Activated naive CD4-positive, alpha-beta T cell (primary cell): ENCODE data around the gene KLRC3.
"Not testable (repeated sequence)": the region's sequence is repeated elsewhere in the genome, so short reads cannot be mapped to it uniquely, and the experiment has no call there.

Experiments used
- DNase-seq, 4 experiments: peaks; one replicate each; lab custom pipeline; 2025; lab: John Stamatoyannopoulos, UW

Gene KLRC3

DNA sequence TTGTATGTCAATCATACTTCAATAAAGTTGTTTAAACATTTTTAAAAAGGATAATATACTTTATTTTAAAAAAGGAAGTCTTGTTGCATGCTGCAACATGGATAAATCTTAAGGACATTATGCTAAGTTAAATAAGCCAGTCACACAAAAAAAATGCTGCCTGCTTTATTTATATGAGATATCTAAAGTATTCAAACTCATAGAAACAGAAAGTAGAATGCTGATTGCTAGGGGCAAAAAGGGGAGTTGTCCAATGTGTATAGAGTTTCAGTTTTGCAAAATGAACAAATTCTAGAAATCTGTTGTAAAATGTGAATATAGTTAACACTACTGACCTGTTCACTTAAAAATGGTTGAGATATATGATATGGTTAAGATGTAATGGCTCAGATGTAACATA, 19.6 kb downstream of the KLRC3 start:
- DNase-seq, result no peak

DNA sequence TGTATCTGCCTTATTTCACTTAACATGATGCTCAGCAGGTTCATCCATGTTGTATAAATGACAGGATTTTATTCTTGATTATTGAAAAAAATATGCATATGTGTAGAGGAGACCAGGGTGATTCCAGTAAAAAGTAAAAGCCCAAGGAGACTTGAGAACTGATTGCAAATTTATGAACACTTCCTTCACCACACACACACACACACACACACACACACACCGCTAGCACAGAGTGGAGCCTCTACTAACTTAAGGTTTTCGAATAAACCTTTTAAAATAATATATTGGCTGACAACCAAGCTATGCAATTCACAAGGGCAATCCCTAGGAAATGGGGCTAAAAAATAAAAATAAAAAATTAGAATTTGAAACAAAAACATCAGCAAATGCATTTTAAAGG, 22.2 kb downstream of the KLRC3 start:
- no peak for DNase-seq

DNA sequence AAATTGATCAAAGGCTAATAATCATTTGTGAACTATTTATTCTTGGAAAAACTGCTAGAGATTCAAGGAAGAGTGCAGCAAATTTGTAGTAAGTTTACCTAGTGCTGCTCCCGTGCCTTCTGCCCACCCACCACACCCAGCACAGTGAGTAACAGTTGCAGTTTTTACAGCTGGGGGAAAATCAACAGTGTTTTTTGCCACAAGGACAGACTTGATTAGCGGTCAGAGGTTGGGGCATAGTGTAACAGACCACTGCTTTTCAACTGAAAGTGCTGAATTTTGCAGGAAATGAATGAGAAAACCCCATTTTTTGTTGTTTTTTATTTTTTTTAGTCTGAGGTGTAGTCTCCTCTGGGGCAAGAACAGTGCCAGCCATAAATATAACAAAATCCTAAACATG, 23.1 kb downstream of the KLRC3 start:
- no peak for DNase-seq

DNA sequence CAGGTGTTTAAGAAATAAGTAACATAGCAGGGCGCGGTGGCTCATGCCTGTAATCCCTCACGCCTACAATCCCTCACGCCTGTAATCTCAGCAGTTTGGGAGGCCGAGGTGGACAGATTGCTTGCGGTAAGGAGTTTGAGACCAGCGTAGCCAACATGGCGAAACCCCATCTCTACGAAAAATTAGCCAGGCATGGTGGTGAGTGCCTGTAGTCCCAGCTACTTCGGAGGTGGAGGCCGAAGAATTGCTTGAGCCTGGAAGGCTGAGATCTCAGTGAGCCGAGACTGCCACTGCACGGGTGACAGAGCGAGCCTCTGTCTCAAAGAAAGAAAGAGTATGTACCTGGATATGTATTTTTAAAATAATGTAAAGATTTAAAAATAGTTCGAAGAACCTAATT, 24.2 kb downstream of the KLRC3 start:
- not testable (repeated sequence) for DNase-seq

DNA sequence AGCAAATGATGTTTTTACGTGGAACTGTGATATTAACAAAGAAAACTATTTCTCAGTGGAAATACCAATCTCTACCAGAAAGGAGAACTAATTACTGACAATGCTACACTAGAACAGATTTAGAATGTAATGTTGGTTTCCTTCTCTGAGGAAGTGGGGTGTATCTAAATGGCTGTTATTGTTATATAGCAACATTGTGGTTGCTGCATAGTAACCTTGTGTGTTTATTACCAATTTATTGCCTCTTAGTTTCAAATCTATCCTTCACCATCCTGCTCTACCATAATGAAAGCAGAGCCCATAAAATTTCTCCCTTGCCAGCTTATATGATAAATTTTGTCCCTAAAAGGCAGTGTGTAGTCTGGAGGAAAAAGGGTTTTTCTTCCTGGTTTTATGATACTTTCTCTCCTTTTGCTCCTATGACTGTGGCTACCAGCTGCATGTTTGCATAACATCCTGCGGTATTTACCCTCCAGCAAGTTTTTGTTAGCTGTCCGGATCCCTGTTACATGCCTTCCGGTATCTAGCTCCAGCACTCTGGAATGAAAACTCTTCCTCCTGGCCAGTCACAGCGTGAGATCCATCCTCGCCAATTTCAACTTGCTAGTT, 24.9 kb downstream of the KLRC3 start:
- DNase-seq, result no peak

DNA sequence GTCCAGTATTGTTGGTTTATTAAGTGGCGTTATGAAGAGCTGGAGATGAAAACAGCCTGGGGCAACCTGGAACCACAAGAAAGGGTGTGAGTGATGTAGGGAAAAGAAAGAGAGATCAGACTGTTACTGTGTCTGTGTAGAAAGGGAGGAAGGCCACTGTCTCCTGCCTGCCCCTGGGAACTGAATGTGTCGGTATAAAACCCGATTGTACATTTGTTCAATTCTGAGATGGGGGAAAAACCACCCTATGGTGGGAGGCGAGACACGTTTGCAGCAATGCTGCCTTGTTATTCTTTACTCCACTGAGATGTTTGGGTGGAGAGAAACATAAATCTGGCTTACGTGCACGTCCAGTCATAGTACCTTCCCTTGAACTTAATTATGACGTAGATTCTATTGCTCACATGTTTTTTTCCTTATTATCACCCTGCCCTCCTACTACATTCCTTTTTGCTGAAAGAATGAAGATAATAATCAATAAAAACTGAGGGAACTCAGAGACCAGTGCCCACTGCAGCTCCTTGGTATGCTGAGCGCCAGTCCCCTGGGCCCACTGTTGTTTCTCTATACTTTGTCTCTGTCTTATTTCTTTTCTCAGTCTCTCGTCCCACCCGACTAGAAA, 25.8 kb downstream of the KLRC3 start:
- not testable (repeated sequence) for DNase-seq

DNA sequence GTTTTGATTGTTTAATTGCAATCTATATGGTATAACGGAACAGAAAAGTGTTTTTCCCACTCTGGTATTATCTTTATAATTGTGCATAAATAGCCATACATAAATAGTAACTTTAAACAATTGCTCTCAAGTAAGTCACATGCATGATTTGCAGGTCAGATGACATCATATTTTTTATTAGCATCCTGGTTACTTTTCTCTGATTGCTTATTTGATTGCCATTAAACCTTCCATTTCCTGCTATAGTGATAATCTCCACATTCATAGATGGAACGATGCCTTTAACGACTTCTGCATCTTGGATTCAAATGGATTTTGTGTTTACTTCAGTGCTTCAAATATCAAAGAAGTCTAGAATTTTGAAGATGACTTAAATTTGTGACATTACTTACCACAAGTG, 27.1 kb downstream of the KLRC3 start:
- DNase-seq, result no peak

DNA sequence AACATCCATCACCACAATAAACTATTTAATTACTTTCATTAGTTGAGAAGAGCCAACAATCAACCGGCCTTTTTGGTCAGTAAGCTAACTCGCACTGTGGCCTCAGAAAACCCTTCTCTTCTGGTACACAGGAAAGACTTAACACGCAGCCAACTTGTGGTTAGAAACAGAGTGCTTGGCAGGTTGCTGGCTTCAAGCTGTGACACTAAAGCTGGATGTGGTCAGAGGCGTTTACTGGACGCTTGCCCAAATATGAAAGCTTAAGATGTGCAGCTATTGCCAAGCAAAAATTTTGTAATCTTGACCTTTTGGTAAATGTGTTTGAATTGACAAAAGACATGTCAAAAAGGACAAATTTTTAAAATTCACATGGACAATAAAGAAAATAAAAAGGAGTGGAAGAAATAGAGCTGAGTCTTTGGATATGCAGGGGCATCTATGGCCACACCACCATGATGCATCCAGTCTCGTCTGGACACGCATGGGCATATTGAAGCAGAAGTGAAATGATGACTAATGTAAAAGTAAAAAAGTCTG, 27.9 kb downstream of the KLRC3 start:
- no peak for DNase-seq

DNA sequence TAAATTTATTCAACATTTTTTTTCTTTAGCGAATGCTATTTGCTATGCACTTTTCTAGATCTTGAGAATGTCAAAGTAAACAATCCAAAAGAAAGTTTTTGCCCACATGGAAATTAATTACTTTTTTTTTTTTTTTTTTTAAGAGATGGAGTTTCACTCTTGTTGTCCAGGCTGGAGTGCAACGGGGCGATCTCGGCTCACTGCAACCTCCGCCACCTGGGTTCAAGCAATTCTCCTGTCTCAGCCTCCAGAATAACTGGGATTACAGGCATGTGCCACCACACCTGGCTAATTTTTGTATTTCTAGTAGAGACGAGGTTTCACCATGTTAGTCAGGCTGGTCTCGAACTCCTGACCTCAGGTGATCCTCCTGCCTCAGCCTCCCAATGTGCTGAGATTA, 29.4 kb downstream of the KLRC3 start:
- DNase-seq, result not testable (repeated sequence)

DNA sequence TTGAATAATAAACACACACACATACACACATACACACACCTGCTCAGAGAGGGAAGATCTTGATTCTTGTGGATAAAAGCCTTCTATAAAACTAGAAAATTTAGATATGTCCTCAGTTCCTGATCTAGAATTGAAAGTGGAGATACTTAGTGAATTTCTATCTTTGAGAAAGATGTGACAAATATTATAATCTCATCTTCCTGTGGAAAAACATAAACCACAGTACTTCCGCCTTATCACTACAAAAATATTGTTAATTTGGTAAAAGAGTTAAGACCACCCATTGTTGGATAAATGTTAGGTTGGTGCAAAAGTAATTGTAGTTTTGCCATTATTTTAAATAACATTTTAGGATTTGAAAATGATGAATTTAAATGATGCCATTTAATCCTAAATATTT, 30.5 kb downstream of the KLRC3 start, which contains the start of gene KLRK1:
Gene KLRK1, minus strand, starts transcription at position 138 of the 400 bp plus-strand sequence. CDS start 1,231 bp downstream, outside the sequence.
- DNase-seq, result no peak

DNA sequence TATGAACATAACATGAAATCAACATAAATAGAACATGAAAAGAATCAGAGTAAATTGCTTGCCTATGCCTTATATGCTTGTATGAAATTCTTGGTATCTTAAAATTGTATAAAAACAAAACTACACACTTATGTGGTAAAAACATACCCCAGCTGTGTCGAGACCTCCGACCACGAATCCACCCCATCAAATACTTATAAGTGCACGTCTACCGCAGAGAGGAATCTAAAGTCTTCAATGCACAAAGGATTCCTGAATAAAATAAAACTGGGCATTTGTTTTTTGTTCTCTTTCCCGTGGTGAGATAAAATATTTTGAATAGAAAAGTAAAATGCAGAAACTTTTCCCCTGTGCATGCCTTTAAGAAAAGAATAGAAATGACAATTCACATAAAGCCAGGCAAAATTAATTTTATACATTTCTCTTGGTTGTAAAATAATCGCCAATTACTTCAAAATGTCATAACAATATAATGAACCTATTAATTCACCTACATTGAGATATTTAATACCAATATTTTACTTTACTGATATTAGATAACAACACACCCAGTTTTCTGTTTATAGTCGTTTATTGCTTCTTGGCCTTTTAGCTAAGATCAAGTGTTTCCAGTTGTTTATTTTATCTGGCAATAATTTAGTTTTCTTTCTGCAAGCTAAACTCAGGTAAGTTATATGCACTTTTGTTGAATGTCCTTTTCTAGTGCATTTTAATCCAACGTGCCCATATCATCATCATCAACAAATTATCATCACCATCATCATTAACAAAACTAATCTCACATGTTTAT, 31.6 kb downstream of the KLRC3 start:
- no peak for DNase-seq

DNA sequence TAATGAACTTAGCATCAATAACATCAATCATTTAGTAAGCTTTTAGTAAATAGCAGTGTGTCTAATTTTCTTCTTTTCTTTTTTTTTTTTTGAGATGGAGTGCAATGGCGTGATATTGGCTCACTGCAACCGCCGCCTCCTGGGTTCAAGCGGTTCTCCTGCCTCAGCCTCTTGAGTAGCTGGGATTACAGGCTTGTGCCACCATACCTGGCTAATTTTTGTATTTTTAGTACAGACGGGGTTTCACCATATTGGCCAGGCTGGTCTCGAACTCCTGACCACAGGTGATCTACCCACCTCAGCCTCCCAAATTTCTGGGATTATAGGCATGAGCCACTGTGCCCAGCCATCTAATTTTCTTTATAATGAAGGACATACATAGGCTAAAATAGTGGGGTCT, 32.9 kb downstream of the KLRC3 start:
- not testable (repeated sequence) for DNase-seq

DNA sequence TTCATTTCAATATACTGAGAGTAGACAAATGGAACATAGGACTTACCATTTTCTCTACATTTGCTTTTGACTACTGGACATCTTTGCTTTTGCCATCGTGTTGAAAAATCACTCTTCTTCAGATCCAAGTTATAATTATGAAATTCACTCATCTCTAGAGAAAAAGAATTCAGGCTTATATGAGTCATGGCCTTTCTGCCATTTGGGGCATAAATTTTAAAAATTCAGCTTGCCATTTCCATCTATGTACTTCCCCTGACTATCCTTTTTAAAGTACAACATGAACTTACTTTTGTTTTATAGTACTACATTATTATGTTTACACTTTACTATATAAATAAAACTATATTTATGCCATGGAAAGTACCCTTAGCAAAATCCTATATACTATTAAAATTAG, 33.5 kb downstream of the KLRC3 start:
- DNase-seq, result no peak

DNA sequence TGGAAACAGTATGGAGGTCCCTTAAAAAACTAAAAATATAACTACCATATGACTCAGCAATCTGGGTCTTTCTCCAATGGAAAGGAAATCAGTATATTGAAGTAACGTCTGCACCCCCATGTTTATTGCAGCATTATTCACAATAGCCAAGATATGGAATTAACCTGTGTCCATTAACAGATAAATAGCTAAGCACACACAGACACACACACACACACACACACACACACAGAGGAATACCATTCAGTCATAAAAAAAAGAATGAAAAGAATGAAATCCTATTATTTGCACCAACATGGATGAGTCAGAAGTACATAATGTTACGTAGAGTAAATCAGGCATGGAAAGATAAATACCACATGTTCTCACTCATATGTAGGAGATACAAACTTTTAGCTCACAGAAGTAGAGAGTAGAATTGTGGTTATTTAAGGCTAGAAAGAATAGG, 35.2 kb downstream of the KLRC3 start:
- DNase-seq, result no peak

DNA sequence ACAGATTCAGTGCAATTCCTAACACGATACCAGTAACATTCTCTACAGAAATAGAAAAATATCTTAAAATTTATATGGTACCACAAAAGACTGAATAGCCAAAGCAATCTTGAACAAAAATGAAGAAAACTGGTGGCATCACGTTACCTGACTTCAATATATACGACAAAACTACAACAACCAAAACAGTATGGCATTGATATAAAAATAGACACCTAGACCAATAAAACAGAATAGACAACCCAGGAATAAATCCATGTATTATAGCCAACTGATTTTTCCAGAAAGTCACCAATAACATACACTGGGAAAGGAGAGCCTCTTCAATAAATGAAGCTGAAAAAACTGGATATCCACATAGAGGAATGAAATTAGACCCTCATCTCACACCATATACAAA, 36.2 kb downstream of the KLRC3 start:
- no peak for DNase-seq

DNA sequence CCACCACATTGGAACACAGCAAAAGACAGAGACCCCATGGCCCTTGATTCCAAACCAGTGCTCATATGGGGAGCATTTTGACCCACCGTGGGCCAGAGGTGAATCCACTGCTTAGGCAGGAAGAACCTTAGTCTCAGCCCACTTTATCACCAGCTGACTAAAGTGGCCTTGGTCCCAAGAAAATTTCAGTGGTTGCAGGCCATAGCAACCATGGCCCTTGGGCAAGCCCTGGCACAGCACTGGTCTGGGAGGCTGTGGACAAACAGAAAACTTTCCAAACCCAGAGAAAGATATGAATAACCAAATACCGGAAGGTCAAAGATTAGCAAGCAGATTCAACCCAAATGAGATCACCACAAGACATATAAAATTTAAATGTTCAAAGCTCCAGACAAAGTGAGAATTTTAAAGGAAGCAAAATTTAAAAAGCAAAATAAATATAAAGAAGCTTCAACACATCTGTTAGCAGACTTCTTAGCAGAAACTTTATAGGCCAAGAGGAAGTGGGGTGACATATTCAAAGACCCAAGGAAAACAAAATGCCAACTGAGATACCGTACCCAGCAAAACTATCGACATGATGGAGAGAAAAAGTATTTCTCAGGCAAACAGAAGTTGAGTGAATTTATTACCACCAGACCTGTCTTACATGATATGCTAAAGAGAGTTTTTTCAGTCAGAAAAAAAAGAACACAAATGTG, 38.3 kb downstream of the KLRC3 start:
- DNase-seq, result no peak

DNA sequence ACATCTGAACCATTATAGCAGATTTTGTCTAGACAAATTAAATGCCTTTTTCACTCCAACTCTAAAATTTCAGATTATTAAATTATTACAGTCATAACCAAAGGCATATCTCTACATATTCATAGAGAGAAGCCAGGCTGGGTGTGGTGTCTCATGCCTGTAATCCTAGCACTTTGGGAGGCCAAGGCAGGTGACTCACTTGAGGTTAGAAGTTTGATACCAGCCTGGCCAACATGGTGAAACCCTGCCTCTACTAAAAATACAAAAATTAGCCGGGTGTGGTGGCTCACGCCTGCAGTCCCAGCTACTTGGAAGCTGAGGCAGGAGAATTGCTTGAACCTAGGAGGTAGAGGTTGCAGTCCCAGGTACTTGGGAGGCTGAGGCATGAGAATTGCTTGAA, 41.7 kb downstream of the KLRC3 start:
- not testable (repeated sequence) for DNase-seq

DNA sequence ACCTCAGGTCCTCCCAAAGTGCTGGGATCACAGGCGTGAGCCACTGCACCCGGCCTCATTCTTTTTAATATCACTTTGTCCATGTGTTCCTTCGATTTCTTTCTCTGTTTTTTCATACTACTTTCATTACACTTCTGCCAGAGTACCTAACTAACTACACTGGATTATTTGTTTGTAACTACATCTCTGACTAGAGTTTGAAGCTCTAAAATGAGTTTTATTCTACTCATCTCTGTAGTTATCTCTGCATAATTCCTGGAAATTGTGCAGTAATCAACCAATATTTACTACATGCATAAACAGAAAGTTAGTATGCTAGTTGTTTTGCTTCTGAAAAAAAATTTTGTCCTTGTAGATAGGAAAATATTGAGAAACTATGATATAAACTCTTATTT, 45.8 kb downstream of the KLRC3 start:
- DNase-seq, result no peak

DNA sequence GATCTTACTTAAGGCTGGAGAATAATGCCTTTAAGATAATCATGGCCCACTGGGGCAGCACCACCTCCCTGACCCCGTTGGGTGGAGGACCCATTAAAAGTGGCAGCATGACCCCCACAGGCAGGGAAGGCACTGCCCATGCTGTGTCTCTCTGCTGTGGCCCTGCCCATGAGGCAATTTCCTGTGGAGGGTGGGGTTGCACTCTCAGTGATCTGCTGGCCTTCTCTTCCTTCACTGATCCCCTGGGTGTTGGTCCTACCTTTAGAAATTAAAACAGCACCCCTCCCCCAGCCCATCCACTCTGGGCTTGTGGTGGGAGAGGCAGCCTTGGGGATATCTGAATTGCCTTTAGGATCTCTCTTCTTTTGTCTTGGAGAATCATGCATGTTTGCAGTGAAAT, 47.8 kb downstream of the KLRC3 start:
- no peak for DNase-seq

DNA sequence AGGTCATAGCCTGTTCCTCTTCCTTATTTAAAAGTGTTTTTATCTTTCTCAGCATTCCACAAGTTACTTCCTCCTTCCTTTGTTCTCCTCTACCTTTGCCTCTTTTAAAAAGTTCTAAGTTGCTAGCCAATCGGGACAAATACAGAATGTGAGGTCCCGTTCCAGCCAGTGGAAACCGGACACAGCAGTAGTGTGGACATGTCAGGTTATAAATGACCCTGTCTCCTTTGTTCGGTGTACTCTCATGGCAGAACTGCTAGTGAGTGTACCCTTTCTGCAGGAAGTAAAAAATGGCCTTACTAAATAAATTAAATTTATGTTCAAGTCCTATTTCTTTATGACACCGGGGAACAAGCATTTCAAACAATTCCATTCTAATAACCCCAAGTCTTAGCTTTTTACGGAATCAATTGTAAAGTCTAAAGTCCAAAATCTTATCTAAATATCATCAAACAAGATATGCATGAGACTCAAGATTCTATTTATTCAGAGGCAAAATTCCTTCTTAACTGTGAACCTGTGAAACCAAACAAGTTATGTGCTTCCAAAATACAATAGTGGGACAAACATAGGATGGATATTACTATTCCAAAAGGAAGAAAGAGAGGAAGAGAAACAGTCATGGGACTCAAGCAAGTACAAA, 48.4 kb downstream of the KLRC3 start:
- DNase-seq, result not testable (repeated sequence)

DNA sequence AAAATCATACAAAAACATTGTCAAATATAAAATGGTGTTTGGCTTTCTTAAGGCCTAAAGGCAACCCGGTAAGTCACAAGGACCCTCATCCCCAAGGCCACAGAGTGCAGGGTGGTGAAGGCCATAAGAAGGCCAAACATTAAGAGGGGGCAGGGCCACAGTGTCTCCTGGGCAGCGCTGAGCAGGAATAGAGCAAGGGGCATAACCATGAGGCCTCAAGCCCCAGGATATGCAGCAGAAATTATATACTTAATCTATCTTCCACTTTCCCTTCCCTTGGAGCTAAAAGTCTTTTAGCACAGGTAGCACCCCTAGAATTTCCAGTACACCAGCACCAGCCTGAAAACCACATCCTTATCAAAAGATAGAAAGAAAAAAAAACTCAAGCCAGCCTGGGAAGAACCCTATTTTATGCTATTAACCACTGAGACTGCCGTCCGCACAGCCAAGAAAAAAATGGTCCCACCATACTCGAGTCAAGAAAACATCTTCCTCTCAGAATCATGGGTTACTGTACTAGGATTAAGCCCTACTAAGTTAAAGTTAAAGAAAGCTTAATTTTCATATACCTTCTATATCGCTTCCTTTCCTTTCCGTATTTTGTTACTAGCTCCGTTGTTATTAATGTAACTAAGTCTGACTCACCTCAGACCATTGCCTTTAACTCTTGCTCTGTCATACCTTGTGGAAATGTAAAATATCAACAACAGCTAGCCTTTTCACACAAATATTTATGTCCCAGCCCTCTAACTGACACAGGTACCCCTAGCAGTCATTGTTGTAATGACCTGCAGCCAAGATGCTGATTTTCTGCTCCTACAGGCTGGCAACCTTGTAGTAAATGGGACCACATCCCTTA, 50.6 kb downstream of the KLRC3 start:
- DNase-seq, result no peak
